ENCODE data around the gene SNAPC1.

The SNAPC1 gene

DNA sequence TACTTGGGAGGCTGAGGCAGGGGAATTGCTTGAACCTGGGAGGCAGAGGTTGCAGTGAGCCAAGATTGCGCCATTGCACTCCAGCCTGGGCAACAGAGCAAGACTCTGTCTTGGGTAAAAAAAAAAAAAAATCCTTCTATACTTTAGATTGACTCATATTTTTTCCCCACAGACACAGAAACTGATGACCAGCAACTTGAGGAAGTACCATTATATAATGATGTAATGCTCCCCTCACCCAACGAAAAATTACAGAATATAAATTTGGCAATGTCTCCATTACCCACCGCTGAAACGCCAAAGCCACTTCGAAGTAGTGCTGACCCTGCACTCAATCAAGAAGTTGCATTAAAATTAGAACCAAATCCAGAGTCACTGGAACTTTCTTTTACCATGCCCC lies 24.3 kb upstream of the SNAPC1 start:
- TF ChIP-seq EZH2phosphoT487 (conservative IDR thresholded peaks at IDR 0.05; ENCODE audit: low read length): no peak
- TF ChIP-seq, protein P1, sequence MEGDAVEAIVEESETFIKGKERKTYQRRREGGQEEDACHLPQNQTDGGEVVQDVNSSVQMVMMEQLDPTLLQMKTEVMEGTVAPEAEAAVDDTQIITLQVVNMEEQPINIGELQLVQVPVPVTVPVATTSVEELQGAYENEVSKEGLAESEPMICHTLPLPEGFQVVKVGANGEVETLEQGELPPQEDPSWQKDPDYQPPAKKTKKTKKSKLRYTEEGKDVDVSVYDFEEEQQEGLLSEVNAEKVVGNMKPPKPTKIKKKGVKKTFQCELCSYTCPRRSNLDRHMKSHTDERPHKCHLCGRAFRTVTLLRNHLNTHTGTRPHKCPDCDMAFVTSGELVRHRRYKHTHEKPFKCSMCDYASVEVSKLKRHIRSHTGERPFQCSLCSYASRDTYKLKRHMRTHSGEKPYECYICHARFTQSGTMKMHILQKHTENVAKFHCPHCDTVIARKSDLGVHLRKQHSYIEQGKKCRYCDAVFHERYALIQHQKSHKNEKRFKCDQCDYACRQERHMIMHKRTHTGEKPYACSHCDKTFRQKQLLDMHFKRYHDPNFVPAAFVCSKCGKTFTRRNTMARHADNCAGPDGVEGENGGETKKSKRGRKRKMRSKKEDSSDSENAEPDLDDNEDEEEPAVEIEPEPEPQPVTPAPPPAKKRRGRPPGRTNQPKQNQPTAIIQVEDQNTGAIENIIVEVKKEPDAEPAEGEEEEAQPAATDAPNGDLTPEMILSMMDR (IDR thresholded peaks at IDR 0.05; ENCODE audit: insufficient read depth, low read length, poor library complexity, severe bottlenecking): no peak
- H3K79me2 ChIP-seq (ENCODE audit: insufficient read depth, low read length): peaks cover 14% of the 10 kb centered on the region; the same call in 1 of the 2 replicates
- H2AFZ ChIP-seq (ENCODE audit: low read depth, low read length, severe bottlenecking): no peak overlapping the region
- H4K20me1 ChIP-seq (ENCODE audit: low read depth, low read length): no peaks in the 10 kb centered on the region
- no peaks in the 10 kb centered on the region for H3K27me3 ChIP-seq (ENCODE audit: low read length)
- no peak overlapping the region for H3K4me3 ChIP-seq (ENCODE audit: insufficient read depth, low read length, poor library complexity, severe bottlenecking)
- no peaks in the 10 kb centered on the region for H3K9me2 ChIP-seq (replicated peaks; ENCODE audit: insufficient read depth, low read length)
- H3K4me2 ChIP-seq (ENCODE audit: low read depth, low read length, poor library complexity, severe bottlenecking): no peak overlapping the region
- H3K36me3 ChIP-seq (ENCODE audit: low read length): peaks cover 71% of the 10 kb centered on the region
- H3F3A ChIP-seq (ENCODE audit: insufficient read depth): peaks cover 12% of the 10 kb centered on the region
- H3K9me3 ChIP-seq (ENCODE audit: insufficient read depth, low read length): no peaks in the 10 kb centered on the region
- H3K9ac ChIP-seq (ENCODE audit: low read length): no peak overlapping the region
- no peak overlapping the region for H3K27ac ChIP-seq (ENCODE audit: low read depth, low read length)

DNA sequence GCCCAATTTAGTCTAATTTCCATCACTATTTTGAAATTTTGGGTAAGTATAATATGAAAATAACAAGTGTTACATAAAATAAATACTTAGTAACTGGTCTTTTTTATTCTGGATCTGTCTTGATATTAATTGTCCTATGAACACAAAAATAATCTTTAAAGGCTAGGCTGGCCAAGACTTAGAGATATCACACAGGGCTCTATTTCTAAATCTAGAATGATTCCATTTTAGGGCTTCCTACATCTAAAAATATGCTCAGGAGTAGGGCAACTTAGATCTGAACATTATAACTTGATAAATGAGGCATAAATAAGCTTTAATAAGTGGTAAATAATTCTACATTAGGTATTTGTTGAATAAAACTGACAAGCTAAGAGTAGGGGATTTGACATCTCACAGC lies 23.1 kb upstream of the SNAPC1 start:
- TF ChIP-seq EZH2phosphoT487 (conservative IDR thresholded peaks at IDR 0.05; ENCODE audit: low read length): no peak
- TF ChIP-seq, protein P1 (IDR thresholded peaks at IDR 0.05; ENCODE audit: insufficient read depth, low read length, poor library complexity, severe bottlenecking): no peak
- Histone ChIP-seq H2AFZ (ENCODE audit: low read depth, low read length, severe bottlenecking) (no peak overlapping the region), H3K9me3 (ENCODE audit: insufficient read depth, low read length) (no peaks in the 10 kb centered on the region), H4K20me1 (ENCODE audit: low read depth, low read length) (no peaks in the 10 kb centered on the region), H3K27ac (ENCODE audit: low read depth, low read length) (no peak overlapping the region), H3F3A (ENCODE audit: insufficient read depth) (peaks cover 13% of the 10 kb centered on the region), H3K9ac (ENCODE audit: low read length) (no peak overlapping the region), H3K4me3 (ENCODE audit: insufficient read depth, low read length, poor library complexity, severe bottlenecking) (no peak overlapping the region), H3K27me3 (ENCODE audit: low read length) (no peaks in the 10 kb centered on the region), H3K4me2 (ENCODE audit: low read depth, low read length, poor library complexity, severe bottlenecking) (no peak overlapping the region), H3K9me2 (replicated peaks; ENCODE audit: insufficient read depth, low read length) (no peaks in the 10 kb centered on the region), H3K36me3 (ENCODE audit: low read length) (peaks cover 66% of the 10 kb centered on the region), H3K79me2 (ENCODE audit: insufficient read depth, low read length) (peaks cover 17% of the 10 kb centered on the region; the same call in 1 of the 2 replicates)

DNA sequence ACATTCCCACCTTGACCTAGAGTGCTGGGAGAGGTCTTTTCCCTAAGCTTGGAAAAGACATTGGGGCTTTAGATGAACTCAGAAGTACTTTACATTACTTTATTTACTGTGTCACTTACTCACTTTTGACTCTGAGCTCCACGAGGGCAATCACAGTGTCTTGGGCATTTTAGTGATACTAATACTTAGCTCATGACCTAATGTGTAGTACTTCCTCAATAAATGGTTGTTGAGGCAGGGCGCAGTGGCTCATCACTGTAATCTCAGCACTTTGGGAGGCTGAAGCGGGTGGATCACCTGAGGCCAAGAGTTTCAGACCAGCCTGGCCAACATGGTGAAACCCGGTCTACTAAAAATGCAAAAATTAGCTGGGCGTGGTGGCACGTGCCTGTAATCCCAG lies 19.8 kb upstream of the SNAPC1 start:
- Histone ChIP-seq H2AFZ (ENCODE audit: low read depth, low read length, severe bottlenecking) (no peak overlapping the region), H3K9me3 (ENCODE audit: insufficient read depth, low read length) (no peaks in the 10 kb centered on the region), H3K9ac (ENCODE audit: low read length) (no peak overlapping the region), H3F3A (ENCODE audit: insufficient read depth) (peaks cover 39% of the 10 kb centered on the region), H3K27ac (ENCODE audit: low read depth, low read length) (no peak overlapping the region), H4K20me1 (ENCODE audit: low read depth, low read length) (0 out of 2 replicates have a peak, but pooled peaks cover 2% of the 10 kb centered on the region), H3K79me2 (ENCODE audit: insufficient read depth, low read length) (peaks cover 26% of the 10 kb centered on the region; the same call in 1 of the 2 replicates), H3K4me2 (ENCODE audit: low read depth, low read length, poor library complexity, severe bottlenecking) (no peak overlapping the region), H3K9me2 (replicated peaks; ENCODE audit: insufficient read depth, low read length) (no peaks in the 10 kb centered on the region), H3K4me3 (ENCODE audit: insufficient read depth, low read length, poor library complexity, severe bottlenecking) (no peak overlapping the region), H3K27me3 (ENCODE audit: low read length) (no peaks in the 10 kb centered on the region), H3K36me3 (ENCODE audit: low read length) (peaks cover 63% of the 10 kb centered on the region)
- TF ChIP-seq EZH2phosphoT487 (conservative IDR thresholded peaks at IDR 0.05; ENCODE audit: low read length): no peak
- TF ChIP-seq, protein P1 (IDR thresholded peaks at IDR 0.05; ENCODE audit: insufficient read depth, low read length, poor library complexity, severe bottlenecking): no peak
